Small intestine (tissue), 7 donors: Measurements from ENCODE around the gene SLC25A22. TPM values are rescaled to one million over a fixed set of nuclear protein-coding genes. Genes with fewer than 3 reads are reported as not detected.

Experiments used
- DNase-seq, 2 donors: peaks; one replicate each; pipeline versions ENCODE4 v3.0.0 to v3.0.0-alpha.2; 2013
- FAIRE-seq: peaks from 2 replicates; lab custom pipeline; 2012; peaks lifted over from hg19 to GRCh38; lab: Jason Lieb, UNC
- H3K27ac ChIP-seq, 3 donors: one replicate each; pipeline ENCODE4 v1.5.1; 2013; ENCODE audit warnings: low read length in 2 of 3, mild to moderate bottlenecking in 2 of 3, control low read depth in 1 of 3, inconsistent platforms in 1 of 3, low read depth in 1 of 3, moderate library complexity in 1 of 3
- H3K27me3 ChIP-seq, 3 donors: one replicate each; pipeline ENCODE4 v1.6.1; 2013; ENCODE audit warnings: low read length in 3 of 3, inconsistent platforms in 1 of 3; ENCODE audit not compliant: control insufficient read depth in 3 of 3, insufficient read depth in 3 of 3
- H3K36me3 ChIP-seq, 3 donors: one replicate each; pipeline ENCODE4 v1.6.1; 2013; ENCODE audit warnings: low read length in 3 of 3, inconsistent platforms in 1 of 3, low read depth in 1 of 3, mild to moderate bottlenecking in 1 of 3, moderate library complexity in 1 of 3; ENCODE audit not compliant: control insufficient read depth in 3 of 3, insufficient read depth in 2 of 3
- H3K4me1 ChIP-seq, 3 donors: one replicate each; pipeline ENCODE4 v1.6.1; 2013; ENCODE audit warnings: low read length in 2 of 3, inconsistent platforms in 1 of 3, low read depth in 1 of 3, mild to moderate bottlenecking in 1 of 3, moderate library complexity in 1 of 3; ENCODE audit not compliant: control insufficient read depth in 3 of 3, insufficient read depth in 2 of 3
- H3K4me3 ChIP-seq, 3 donors: one replicate each; pipeline ENCODE4 v1.5.1; 2013; ENCODE audit warnings: low read length in 3 of 3, control low read depth in 1 of 3, inconsistent platforms in 1 of 3, low read depth in 1 of 3, mild to moderate bottlenecking in 1 of 3, moderate library complexity in 1 of 3
- H3K9me3 ChIP-seq, 2 donors: one replicate each; pipeline ENCODE4 v1.6.1; 2013; ENCODE audit warnings: low read depth in 1 of 2, low read length in 1 of 2; ENCODE audit not compliant: control insufficient read depth in 2 of 2, insufficient read depth in 1 of 2
- WGBS, 3 donors: extraction: QIAGEN DNeasy Blood & Tissue Kit; methylation state at CpG; one replicate each; pipeline ENCODE4 v1.1.7; 2013; 5-methylcytosine and 5-hydroxymethylcytosine counted together
- polyA plus RNA-seq, 4 donors: library from polyadenylated mRNA; stranded (reverse) in 3 of 4; unstranded in 1 of 4; fragments of 200-250 nt in 3 of 4; fragments of 120-200 nt in 1 of 4; gene quantifications; one replicate each; pipeline versions ENCODE4 v1.2.1 to v1.2.3, GENCODE V29; 2013
- donor health status: healthy with polysubstance abuse.
- donor health status: control.
- donor health status: control.
- donor health status: Bipolar disorder and iron deficiency.
- donor health status: healthy.

Gene SLC25A22
- polyA plus RNA-seq, 4 donors: 10.5 to 21.9 (median 10.8) TPM

GRCh38 chr11:788953-789940, 8.8 kb downstream of the SLC25A22 start:
- DNase-seq (no peak), FAIRE-seq (no peak)
- Histone ChIP-seq H3K9me3 (no peaks in the 10 kb centered on the region), H3K4me1 (peaks cover 0 to 11% (median 0%) of the 10 kb centered on the region in 3 donors), H3K27me3 (peaks cover 0 to 32% (median 0%) of the 10 kb centered on the region in 3 donors), H3K27ac (no peak overlapping the region), H3K4me3 (no peak overlapping the region), H3K36me3 (peaks cover 0 to 46% (median 5%) of the 10 kb centered on the region in 3 donors)
- 15 to 31% (median 18%) methylated on average over 29 to 31 of the region's 31 CpGs for WGBS, 3 donors

- Histone ChIP-seq H3K27me3 (peaks cover 0 to 32% (median 0%) of the 10 kb centered on the region in 3 donors), H3K36me3 (peaks cover 0 to 37% (median 5%) of the 10 kb centered on the region in 3 donors), H3K9me3 (no peaks in the 10 kb centered on the region), H3K4me1 (peaks cover 0 to 15% (median 0%) of the 10 kb centered on the region in 3 donors), H3K27ac (no peak overlapping the region), H3K4me3 (no peak overlapping the region)
- WGBS, 3 donors: 17 to 57% (median 24%) methylated on average over 24 to 28 of the region's 28 CpGs
- no peak for DNase-seq
- FAIRE-seq: no peak
These were observed 10.0 kb downstream of the SLC25A22 start for GRCh38 chr11:788009-788640.

- H3K36me3 ChIP-seq: peaks cover 0 to 29% (median 0%) of the 10 kb centered on the region in 3 donors
- H3K27ac ChIP-seq: no peak overlapping the region
- WGBS, 3 donors: 83 to 88% (median 87%) methylated on average over 22 to 24 of the region's 24 CpGs
- H3K4me3 ChIP-seq: no peak overlapping the region
- peaks cover 0 to 19% (median 0%) of the 10 kb centered on the region in 3 donors for H3K4me1 ChIP-seq
- no peak for DNase-seq
- H3K9me3 ChIP-seq: no peaks in the 10 kb centered on the region
- H3K27me3 ChIP-seq: peaks cover 0 to 32% (median 0%) of the 10 kb centered on the region in 3 donors
- no peak for FAIRE-seq
These were observed 10.9 kb downstream of the SLC25A22 start for GRCh38 chr11:787084-787675.

- FAIRE-seq (no peak), DNase-seq (no peak)
These were observed 11.6 kb downstream of the SLC25A22 start for GRCh38 chr11:786235-787083.

GRCh38 chr11:783581-784015, 14.5 kb downstream of the SLC25A22 start:
- H3K27me3 ChIP-seq: peaks cover 0 to 5% (median 0%) of the 10 kb centered on the region in 3 donors
- H3K27ac ChIP-seq: peak overlapping the region in 1 of 3 donors; percentile 3
- WGBS, 3 donors: 7 to 26% (median 20%) methylated on average over 24 of the region's 24 CpGs
- H3K4me1 ChIP-seq: peaks cover 0 to 20% (median 0%) of the 10 kb centered on the region in 3 donors
- FAIRE-seq: no peak
- H3K4me3 ChIP-seq: no peak overlapping the region
- peaks cover 0 to 45% (median 0%) of the 10 kb centered on the region in 3 donors for H3K36me3 ChIP-seq
- no peaks in the 10 kb centered on the region for H3K9me3 ChIP-seq
- DNase-seq: peak; percentile 91 to 93

More at GRCh38 chr11:786235-787083, 11.6 kb downstream of the SLC25A22 start:
- Histone ChIP-seq H3K36me3 (peaks cover 0 to 29% (median 0%) of the 10 kb centered on the region in 3 donors), H3K9me3 (no peaks in the 10 kb centered on the region), H3K27ac (no peak overlapping the region), H3K27me3 (peaks cover 0 to 31% (median 0%) of the 10 kb centered on the region in 3 donors), H3K4me3 (no peak overlapping the region), H3K4me1 (peaks cover 0 to 19% (median 0%) of the 10 kb centered on the region in 3 donors)
- WGBS, 3 donors: 75 to 80% (median 79%) methylated on average over 15 to 24 of the region's 24 CpGs

GRCh38 chr11:782264-783174, 15.6 kb downstream of the SLC25A22 start:
- Histone ChIP-seq H3K36me3 (peaks cover 0 to 47% (median 0%) of the 10 kb centered on the region in 3 donors), H3K4me1 (peaks cover 0 to 24% (median 3%) of the 10 kb centered on the region in 3 donors), H3K4me3 (no peak overlapping the region), H3K27ac (no peak overlapping the region), H3K27me3 (no peaks in the 10 kb centered on the region), H3K9me3 (no peaks in the 10 kb centered on the region)
- FAIRE-seq: no peak
- no peak for DNase-seq
- WGBS, 3 donors: 61 to 75% (median 73%) methylated on average over 34 to 36 of the region's 36 CpGs
